Activated T-helper 17 cell treated with anti-CD3 and anti-CD28 coated beads, Interleukin-2, amount 50 U/mL, for 72 hours (primary cell): ENCODE results near the gene APCDD1. TPM values are rescaled to one million over a fixed set of nuclear protein-coding genes. Genes with fewer than 3 reads are reported as not detected.
A peak's percentile ranks its signal among the peaks of the same experiment; 100 is the strongest.
"Not testable (repeated sequence)": the region's sequence is repeated elsewhere in the genome, so short reads cannot be mapped to it uniquely, and the experiment has no call there.

Experiments
- ATAC-seq: fragments of 150-1000 bp; cut with Tn5 transposase; replicated peaks from 2 replicates; pipeline ENCODE4 v1.10.0; 2021; ENCODE audit warnings: mild to moderate bottlenecking, moderate library complexity
- H3K27ac Mint-ChIP-seq: one replicate; pipeline ENCODE4 v1.8.0; 2022; ENCODE audit warnings: mixed read lengths
- H3K27me3 Mint-ChIP-seq: one replicate; pipeline ENCODE4 v1.8.0; 2022; ENCODE audit warnings: mixed read lengths
- H3K36me3 Mint-ChIP-seq: one replicate; pipeline ENCODE4 v1.8.0; 2022; ENCODE audit warnings: low read depth, mild to moderate bottlenecking, mixed read lengths
- H3K4me1 Mint-ChIP-seq: one replicate; pipeline ENCODE4 v1.8.0; 2022; ENCODE audit warnings: mixed read lengths
- H3K4me3 Mint-ChIP-seq: one replicate; pipeline ENCODE4 v1.8.0; 2022; ENCODE audit warnings: mild to moderate bottlenecking, mixed read lengths
- H3K9me3 Mint-ChIP-seq: one replicate; pipeline ENCODE4 v1.8.0; 2022; ENCODE audit warnings: mixed read lengths
- total RNA-seq, 2 donors: library from RNA; stranded (reverse); gene quantifications; one replicate each; pipeline ENCODE4 v1.2.3, GENCODE V29; 2022

APCDD1 gene
- total RNA-seq, 2 donors from 2014 or later, result not detected

- Mint-ChIP-seq H3K36me3 (no peaks in the 10 kb centered on the region), H3K27me3 (peaks cover 9% of the 10 kb centered on the region), H3K9me3 (no peaks in the 10 kb centered on the region), H3K4me3 (no peak overlapping the region), H3K27ac (no peak overlapping the region), H3K4me1 (no peaks in the 10 kb centered on the region)
- no peak for ATAC-seq
These were observed 28.0 kb downstream of the APCDD1 start for GRCh38 chr18:10482363-10482984.

- H3K4me1 Mint-ChIP-seq, result no peaks in the 10 kb centered on the region
- no peaks in the 10 kb centered on the region for H3K9me3 Mint-ChIP-seq
- peaks cover 8% of the 10 kb centered on the region for H3K27me3 Mint-ChIP-seq
- no peak overlapping the region for H3K27ac Mint-ChIP-seq
- no peak for ATAC-seq
- H3K4me3 Mint-ChIP-seq, result no peak overlapping the region
- no peaks in the 10 kb centered on the region for H3K36me3 Mint-ChIP-seq
These were observed 28.8 kb downstream of the APCDD1 start for GRCh38 chr18:10482985-10483949.

GRCh38 chr18:10485475-10485874 is 31.0 kb downstream of the APCDD1 start:
- Mint-ChIP-seq H3K4me1 (no peaks in the 10 kb centered on the region), H3K27me3 (no peaks in the 10 kb centered on the region), H3K27ac (no peak overlapping the region), H3K36me3 (no peaks in the 10 kb centered on the region), H3K4me3 (no peak overlapping the region), H3K9me3 (no peaks in the 10 kb centered on the region)
- ATAC-seq, result no peak

GRCh38 chr18:10486362-10486761 is 31.9 kb downstream of the APCDD1 start:
- Mint-ChIP-seq H3K9me3 (no peaks in the 10 kb centered on the region), H3K4me3 (no peak overlapping the region), H3K4me1 (no peaks in the 10 kb centered on the region), H3K27me3 (no peaks in the 10 kb centered on the region), H3K27ac (no peak overlapping the region), H3K36me3 (no peaks in the 10 kb centered on the region)
- ATAC-seq, result no peak

GRCh38 chr18:10487154-10487553 is 32.7 kb downstream of the APCDD1 start:
- H3K4me1 Mint-ChIP-seq, result no peaks in the 10 kb centered on the region
- ATAC-seq, result no peak
- no peaks in the 10 kb centered on the region for H3K27me3 Mint-ChIP-seq
- H3K36me3 Mint-ChIP-seq, result no peaks in the 10 kb centered on the region
- H3K4me3 Mint-ChIP-seq, result no peak overlapping the region
- H3K27ac Mint-ChIP-seq, result no peak overlapping the region
- no peaks in the 10 kb centered on the region for H3K9me3 Mint-ChIP-seq

- no peak overlapping the region for H3K27ac Mint-ChIP-seq
These were observed 33.6 kb downstream of the APCDD1 start for GRCh38 chr18:10488017-10488416.

GRCh38 chr18:10490401-10491165 is 36.1 kb downstream of the APCDD1 start:
- H3K27ac Mint-ChIP-seq, result no peak overlapping the region

More at GRCh38 chr18:10488017-10488416, 33.6 kb downstream of the APCDD1 start:
- no peaks in the 10 kb centered on the region for H3K4me1 Mint-ChIP-seq
- ATAC-seq, result no peak
- H3K27me3 Mint-ChIP-seq, result no peaks in the 10 kb centered on the region
- no peak overlapping the region for H3K4me3 Mint-ChIP-seq
- no peaks in the 10 kb centered on the region for H3K36me3 Mint-ChIP-seq
- H3K9me3 Mint-ChIP-seq, result no peaks in the 10 kb centered on the region

GRCh38 chr18:10495936-10496335 is 41.5 kb downstream of the APCDD1 start:
- Mint-ChIP-seq H3K27me3 (peaks cover under 1% of the 10 kb centered on the region), H3K27ac (no peak overlapping the region), H3K4me1 (no peaks in the 10 kb centered on the region), H3K9me3 (no peaks in the 10 kb centered on the region), H3K36me3 (no peaks in the 10 kb centered on the region), H3K4me3 (no peak overlapping the region)
- ATAC-seq, result no peak

More at GRCh38 chr18:10490401-10491165, 36.1 kb downstream of the APCDD1 start:
- Mint-ChIP-seq H3K36me3 (no peaks in the 10 kb centered on the region), H3K4me1 (no peaks in the 10 kb centered on the region), H3K9me3 (no peaks in the 10 kb centered on the region), H3K27me3 (no peaks in the 10 kb centered on the region), H3K4me3 (no peak overlapping the region)
- peak; percentile 98 for ATAC-seq

- ATAC-seq, result no peak
- H3K9me3 Mint-ChIP-seq, result no peaks in the 10 kb centered on the region
- H3K4me1 Mint-ChIP-seq, result no peaks in the 10 kb centered on the region
- H3K27me3 Mint-ChIP-seq, result peaks cover 7% of the 10 kb centered on the region
- H3K4me3 Mint-ChIP-seq, result no peak overlapping the region
- H3K36me3 Mint-ChIP-seq, result no peaks in the 10 kb centered on the region
- no peak overlapping the region for H3K27ac Mint-ChIP-seq
These were observed 42.8 kb downstream of the APCDD1 start for GRCh38 chr18:10497206-10497749.

- ATAC-seq, result peak; percentile 96
- no peaks in the 10 kb centered on the region for H3K36me3 Mint-ChIP-seq
- H3K4me1 Mint-ChIP-seq, result no peaks in the 10 kb centered on the region
- H3K27ac Mint-ChIP-seq, result no peak overlapping the region
- H3K4me3 Mint-ChIP-seq, result no peak overlapping the region
- no peaks in the 10 kb centered on the region for H3K9me3 Mint-ChIP-seq
- H3K27me3 Mint-ChIP-seq, result peaks cover 15% of the 10 kb centered on the region
These were observed 44.8 kb downstream of the APCDD1 start for GRCh38 chr18:10499230-10499629.

GRCh38 chr18:10500038-10500437 is 45.6 kb downstream of the APCDD1 start:
- H3K27ac Mint-ChIP-seq, result no peak overlapping the region
- no peaks in the 10 kb centered on the region for H3K9me3 Mint-ChIP-seq
- no peaks in the 10 kb centered on the region for H3K4me1 Mint-ChIP-seq
- peaks cover 19% of the 10 kb centered on the region for H3K27me3 Mint-ChIP-seq
- H3K36me3 Mint-ChIP-seq, result no peaks in the 10 kb centered on the region
- H3K4me3 Mint-ChIP-seq, result no peak overlapping the region
- peak; percentile 34 for ATAC-seq

GRCh38 chr18:10504723-10505122 is 50.3 kb downstream of the APCDD1 start:
- H3K4me1 Mint-ChIP-seq, result no peaks in the 10 kb centered on the region
- H3K27me3 Mint-ChIP-seq, result peaks cover 26% of the 10 kb centered on the region
- H3K27ac Mint-ChIP-seq, result no peak overlapping the region
- no peak overlapping the region for H3K4me3 Mint-ChIP-seq
- H3K36me3 Mint-ChIP-seq, result no peaks in the 10 kb centered on the region
- no peak for ATAC-seq
- H3K9me3 Mint-ChIP-seq, result peaks cover 6% of the 10 kb centered on the region

- not testable (repeated sequence) for H3K9me3 Mint-ChIP-seq, H3K4me3 Mint-ChIP-seq, H3K36me3 Mint-ChIP-seq, H3K4me1 Mint-ChIP-seq, ATAC-seq, H3K27ac Mint-ChIP-seq
- peaks cover 29% of the 10 kb centered on the region for H3K27me3 Mint-ChIP-seq
These were observed 51.5 kb downstream of the APCDD1 start for GRCh38 chr18:10505892-10506291.

- no peak overlapping the region for H3K27ac Mint-ChIP-seq
- no peaks in the 10 kb centered on the region for H3K4me1 Mint-ChIP-seq
- ATAC-seq, result no peak
- H3K36me3 Mint-ChIP-seq, result no peaks in the 10 kb centered on the region
- no peak overlapping the region for H3K4me3 Mint-ChIP-seq
- H3K27me3 Mint-ChIP-seq, result peaks cover 27% of the 10 kb centered on the region
- H3K9me3 Mint-ChIP-seq, result peaks cover 6% of the 10 kb centered on the region
These were observed 54.2 kb downstream of the APCDD1 start for GRCh38 chr18:10508591-10508990.
